Measurements from ENCODE around the gene PGGHG.

DNA sequence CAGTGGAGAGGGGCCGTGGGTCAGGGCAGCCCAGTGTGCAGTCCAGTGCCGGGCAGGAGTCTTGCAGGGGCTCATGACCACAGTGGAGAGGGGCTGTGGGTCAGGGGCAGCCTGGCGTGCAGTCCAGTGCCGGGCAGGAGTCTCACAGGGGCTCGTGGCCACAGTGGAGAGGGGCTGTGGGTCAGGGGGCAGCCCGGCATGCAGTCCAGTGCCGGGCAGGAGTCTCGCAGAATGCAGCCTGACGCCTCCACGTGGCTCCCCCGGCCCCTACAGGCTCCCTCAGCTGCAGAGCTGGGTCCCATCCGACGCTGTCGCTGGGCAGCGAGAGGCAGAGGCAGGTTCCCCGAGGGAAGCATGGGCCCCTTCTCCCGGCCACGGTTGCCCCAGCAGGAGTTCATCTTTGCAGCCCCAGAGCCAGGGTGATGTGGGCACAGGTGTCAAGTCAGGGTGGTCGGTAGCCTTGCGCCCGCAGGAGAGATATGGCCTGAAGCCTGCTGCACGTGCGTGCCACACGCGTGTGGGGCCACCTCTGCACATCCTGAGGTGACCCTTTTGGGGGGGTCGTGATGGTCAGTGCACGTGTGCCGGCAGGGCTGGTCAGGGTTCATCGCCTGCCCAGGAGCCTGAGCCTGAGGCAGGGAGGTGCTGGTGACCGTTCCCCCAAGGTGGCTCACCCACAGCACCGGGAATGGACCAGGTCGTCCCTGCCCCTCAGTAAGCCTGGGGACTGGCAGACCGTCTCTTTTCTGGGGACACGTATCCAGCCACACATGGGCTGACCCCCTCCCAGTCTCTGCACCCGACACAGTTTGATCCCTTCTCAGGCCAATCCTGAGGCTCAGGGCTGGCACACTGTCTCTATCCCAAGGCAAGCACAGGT lies 7.5 kb downstream of the PGGHG start:
- no peak for TF ChIP-seq POLR2A (IDR thresholded peaks at IDR 0.05)
- TF ChIP-seq, protein P1, sequence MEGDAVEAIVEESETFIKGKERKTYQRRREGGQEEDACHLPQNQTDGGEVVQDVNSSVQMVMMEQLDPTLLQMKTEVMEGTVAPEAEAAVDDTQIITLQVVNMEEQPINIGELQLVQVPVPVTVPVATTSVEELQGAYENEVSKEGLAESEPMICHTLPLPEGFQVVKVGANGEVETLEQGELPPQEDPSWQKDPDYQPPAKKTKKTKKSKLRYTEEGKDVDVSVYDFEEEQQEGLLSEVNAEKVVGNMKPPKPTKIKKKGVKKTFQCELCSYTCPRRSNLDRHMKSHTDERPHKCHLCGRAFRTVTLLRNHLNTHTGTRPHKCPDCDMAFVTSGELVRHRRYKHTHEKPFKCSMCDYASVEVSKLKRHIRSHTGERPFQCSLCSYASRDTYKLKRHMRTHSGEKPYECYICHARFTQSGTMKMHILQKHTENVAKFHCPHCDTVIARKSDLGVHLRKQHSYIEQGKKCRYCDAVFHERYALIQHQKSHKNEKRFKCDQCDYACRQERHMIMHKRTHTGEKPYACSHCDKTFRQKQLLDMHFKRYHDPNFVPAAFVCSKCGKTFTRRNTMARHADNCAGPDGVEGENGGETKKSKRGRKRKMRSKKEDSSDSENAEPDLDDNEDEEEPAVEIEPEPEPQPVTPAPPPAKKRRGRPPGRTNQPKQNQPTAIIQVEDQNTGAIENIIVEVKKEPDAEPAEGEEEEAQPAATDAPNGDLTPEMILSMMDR (IDR thresholded peaks at IDR 0.05) = no peak
